ENCODE measurements around the gene PASD1.
A peak's percentile ranks its signal among the peaks of the same experiment; 100 is the strongest.
"Not testable (repeated sequence)": the region's sequence is repeated elsewhere in the genome, so short reads cannot be mapped to it uniquely, and the experiment has no call there.

PASD1 gene

DNA sequence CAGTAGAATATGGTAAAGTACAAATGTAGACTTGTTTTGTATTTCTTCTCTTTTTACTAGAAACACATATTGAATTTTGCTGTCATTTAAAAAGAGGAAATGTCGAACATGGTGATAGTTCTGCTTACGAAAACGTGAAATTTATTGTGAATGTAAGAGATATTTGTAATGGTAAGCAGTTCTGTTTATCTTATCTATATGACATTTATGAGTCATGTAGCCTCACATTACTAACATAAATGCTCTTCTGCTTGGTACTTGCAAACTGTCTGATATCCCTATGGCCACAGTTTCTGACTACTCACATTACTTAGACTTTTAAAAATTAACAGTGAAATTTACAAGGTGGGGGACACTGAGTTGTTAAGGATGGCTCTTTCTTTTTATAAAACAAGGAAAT lies 57.9 kb downstream of the PASD1 start:
- no peak for DNase-seq (ENCODE audit: extremely low read depth in 1 of 2, low read depth in 1 of 2)

GRCh38 chrX:151624677-151625076 lies 61.2 kb downstream of the PASD1 start:
- DNase-seq (ENCODE audit: extremely low read depth in 1 of 2, low read depth in 1 of 2) = no peak

DNA sequence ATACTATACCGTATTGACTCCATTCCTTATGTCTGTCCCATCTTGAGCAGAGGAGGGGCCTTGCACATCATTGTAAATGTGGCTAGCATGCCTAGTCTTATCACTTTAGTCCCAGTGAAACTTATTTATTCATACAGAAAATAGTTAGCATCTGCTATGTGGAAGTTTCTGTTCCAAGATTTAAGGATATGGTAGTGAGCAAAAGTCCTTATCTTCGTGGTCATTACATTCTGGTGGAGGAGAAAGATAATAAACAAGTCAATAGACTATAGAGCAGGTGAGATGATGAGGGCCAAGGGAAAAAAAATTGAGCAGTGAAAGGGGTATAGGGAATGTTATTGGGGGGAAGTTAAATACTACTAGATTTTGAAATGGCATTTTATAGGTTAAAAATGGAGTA lies 68.3 kb downstream of the PASD1 start:
- no peak for DNase-seq (ENCODE audit: extremely low read depth in 1 of 2, low read depth in 1 of 2)

GRCh38 chrX:151633157-151633556 lies 69.7 kb downstream of the PASD1 start:
- DNase-seq (ENCODE audit: extremely low read depth in 1 of 2, low read depth in 1 of 2) = no peak

DNA sequence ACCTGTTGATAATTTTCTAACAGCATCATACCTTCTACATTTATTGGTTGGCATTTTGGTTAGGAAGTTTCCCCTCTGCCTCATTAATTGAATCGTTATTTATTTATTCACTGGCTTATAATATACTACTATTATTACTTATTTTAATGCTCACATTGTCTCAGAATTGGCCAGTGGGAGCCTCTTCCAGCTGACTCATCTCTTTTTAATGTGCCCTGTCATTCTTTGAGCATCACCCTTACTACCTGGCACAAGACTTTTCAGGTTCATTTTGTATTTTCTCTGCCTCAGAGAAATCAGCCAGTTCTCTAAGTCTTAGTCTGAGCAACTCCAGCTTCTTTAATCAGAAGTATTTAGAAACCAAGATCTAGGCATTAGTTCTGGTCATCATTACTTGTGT lies 71.5 kb downstream of the PASD1 start:
- no peak for DNase-seq (ENCODE audit: extremely low read depth in 1 of 2, low read depth in 1 of 2)

DNA sequence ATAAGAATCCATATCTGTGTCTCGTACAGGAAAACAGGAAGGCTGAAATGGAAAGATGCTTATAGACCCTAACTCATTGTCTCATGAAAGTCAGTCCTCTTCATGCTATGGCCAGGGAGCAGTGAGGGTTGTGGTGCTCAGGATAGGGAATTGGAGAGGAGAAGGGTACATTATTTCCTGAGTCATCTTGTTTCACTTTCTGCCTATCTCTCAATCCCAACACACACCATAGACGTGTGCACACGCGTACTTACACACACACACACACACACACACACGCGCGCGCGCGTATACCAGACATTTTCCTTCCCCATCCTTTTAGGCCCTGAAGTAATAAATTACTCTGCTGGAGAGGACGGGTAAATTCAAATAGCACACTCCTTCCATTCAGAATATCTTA lies 78.1 kb downstream of the PASD1 start:
- no peak for DNase-seq (ENCODE audit: extremely low read depth in 1 of 2, low read depth in 1 of 2)

- no peak for DNase-seq (ENCODE audit: extremely low read depth in 1 of 2, low read depth in 1 of 2)
Observed at GRCh38 chrX:151675121-151675746, 111.8 kb downstream of the PASD1 start.

DNA sequence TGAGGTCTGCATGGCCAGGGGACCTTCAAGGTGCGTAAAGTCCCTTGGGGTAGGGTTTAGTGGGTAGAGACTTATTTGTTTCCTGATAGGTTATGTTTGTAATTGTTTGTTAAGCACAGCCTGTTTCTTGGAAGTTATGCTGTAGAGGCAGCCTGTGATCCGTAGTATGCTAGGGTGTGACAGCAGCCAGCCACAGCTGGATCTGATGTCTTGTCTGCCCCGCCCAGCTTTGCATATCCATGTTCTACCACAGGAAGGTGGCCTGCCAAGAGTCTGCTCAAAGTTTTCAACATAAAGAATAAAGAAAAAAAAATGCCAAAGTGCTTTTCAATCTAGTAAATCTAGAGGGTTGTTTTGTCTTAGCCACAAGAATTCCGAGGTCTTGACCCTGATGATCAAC lies 112.7 kb downstream of the PASD1 start:
- DNase-seq (ENCODE audit: extremely low read depth in 1 of 2, low read depth in 1 of 2) = no peak

GRCh38 chrX:151679798-151680402 lies 116.4 kb downstream of the PASD1 start:
- no peak for DNase-seq (ENCODE audit: extremely low read depth in 1 of 2, low read depth in 1 of 2)

- peak; percentile 4 to 14 for DNase-seq (ENCODE audit: extremely low read depth in 1 of 2, low read depth in 1 of 2)
Observed at GRCh38 chrX:151680805-151681204, 117.3 kb downstream of the PASD1 start.

DNA sequence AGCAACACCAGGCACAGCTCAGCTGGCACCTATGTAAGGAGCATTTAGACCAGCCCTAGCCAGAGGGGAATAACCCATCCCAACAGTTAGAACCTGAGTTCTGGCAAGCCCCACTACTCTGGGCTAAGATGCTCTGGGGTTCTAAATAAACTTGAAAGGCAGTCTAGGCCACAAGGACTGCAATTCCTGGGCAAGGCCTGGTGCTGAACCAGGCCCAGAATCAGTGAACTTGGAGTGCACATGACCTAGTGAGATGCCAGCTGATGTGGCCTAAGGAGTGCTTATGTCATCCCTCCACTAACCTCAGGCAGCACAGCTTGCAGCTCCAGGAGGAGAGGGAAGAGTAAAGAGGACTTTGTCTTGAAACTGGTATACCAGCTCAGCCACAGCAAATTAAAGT lies 124.2 kb downstream of the PASD1 start:
- DNase-seq (ENCODE audit: extremely low read depth in 1 of 2, low read depth in 1 of 2) = no peak

DNA sequence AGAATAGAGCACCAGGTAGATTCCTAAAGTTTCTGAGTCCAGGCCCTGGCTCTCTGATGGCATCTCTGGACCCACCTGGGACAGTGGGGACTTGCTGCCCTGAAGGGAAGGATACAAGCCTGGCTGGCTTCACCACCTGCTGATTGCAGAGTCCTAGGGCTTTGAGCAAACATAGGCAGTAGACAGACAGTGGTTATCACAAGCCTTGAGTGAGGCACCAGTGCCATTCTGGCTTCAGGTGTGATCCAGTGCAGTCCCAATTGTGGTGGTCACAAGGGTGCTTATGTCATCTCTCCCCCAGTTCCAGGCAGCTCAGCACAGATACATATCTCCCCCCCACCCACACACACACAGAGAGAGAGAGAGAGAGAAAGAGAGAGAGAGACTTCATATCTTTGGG lies 125.2 kb downstream of the PASD1 start:
- no peak for DNase-seq (ENCODE audit: extremely low read depth in 1 of 2, low read depth in 1 of 2)

DNA sequence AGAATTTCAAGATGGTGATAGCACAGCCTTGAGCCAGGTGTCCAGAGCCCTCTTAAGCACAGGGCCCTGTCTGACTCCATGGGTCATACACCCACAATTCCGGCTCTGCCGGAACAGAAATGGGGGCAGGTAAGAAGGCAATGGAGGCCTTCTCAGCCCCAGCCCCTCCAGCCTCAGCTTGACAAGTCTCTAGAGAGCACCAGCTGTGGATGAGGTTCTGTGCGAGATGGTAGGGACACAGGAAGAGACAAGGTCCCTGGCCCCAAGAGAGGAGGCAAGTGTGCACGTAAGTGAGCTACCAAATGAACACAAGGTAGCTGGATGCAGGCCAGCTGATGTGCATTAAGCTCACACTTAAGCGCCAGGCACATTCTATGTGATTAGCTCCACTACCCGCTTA lies 129.3 kb downstream of the PASD1 start:
- DNase-seq (ENCODE audit: extremely low read depth in 1 of 2, low read depth in 1 of 2) = no peak

- DNase-seq (ENCODE audit: extremely low read depth in 1 of 2, low read depth in 1 of 2) = no peak
Observed at GRCh38 chrX:151694121-151694520, 130.6 kb downstream of the PASD1 start.

DNA sequence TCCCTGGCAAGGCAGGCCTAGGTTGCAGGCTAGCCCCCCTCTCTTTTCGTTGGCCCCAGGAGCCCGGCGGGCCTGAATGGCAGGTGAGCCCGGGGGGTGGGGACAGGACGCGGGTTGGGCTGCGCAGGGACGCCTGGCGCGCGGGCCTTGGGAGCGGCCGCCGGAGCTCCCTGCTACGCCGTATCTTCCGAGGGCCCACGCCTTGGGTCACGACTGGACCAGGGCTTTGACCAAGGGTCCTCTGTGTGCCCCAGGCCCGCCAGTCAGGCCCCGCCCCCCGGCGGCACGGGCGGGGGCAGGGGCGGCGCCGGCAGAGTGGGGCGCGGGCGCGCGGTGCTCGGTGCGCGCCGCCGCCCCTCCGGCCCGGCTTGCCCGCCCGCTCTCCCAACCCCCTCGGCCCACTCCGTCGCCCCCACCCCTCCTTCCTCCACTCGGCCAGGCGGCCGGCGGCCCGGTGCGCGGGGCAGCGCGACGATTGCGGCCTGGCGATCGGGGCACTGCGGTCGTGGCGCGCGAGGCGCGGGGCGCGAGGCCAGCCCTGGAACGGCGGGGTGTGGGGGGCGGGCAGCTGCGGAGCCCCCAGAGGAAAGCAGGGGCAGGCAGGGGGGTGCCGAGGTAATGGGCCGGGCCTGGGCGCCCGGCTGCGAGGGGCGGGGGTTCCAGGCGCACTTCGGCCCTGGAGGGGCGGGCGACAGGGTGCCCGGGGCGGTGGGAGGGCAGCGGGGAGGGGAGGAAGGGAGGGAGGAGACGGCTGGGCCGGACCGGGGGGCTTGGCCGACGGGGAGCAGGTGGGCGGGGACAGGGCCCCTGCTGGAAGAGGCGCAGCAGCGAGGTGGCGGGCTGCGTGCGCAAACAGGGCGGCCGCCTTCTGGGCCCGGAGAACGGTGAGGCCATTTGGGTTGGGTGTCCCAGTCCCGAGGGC lies 131.4 kb downstream of the PASD1 start, which contains the start of gene PRRG3:
TSS of gene PRRG3 (plus strand) at position 798 of the 922 bp plus-strand sequence. CDS start 3,357 bp downstream, outside the sequence.
- no peak for DNase-seq (ENCODE audit: extremely low read depth in 1 of 2, low read depth in 1 of 2)

DNA sequence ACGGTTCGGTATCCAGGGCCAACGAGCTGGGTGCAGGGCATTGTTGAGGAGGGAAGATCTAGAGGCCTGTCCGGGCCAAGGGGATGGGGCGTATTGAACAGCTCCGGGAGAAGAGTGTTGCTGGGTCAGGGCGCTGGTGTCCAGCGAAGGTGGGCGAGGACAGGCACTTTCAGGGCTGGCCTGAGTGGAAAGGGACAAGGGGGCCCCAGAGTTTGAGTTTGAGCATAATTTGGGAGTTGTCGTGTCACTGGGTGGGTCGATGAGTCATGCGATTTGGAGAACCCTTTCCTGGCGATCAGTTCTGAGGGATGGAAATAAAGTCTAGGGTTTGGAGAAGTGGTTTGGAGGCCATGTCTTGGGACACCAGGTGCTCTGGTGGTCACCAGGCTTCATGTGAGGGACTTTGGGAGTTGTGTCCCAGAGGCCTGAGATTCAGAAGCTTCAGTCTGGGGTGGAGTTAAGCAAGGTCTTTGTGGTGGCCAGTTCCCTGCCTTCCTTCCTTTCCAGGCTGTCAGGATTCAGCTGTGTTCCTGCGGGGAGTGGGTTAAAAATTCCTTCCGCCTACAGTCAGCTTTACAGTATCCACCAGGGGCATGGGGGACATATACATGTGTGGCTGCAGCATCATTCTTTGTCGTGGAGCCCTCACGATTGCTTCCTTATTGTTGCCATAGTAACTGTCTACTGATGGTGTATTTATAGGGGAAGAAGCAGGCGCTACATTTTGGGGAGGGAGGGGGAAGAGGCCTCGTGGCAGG lies 132.3 kb downstream of the PASD1 start:
- no peak for DNase-seq (ENCODE audit: extremely low read depth in 1 of 2, low read depth in 1 of 2)

GRCh38 chrX:151697082-151697481 lies 133.6 kb downstream of the PASD1 start:
- DNase-seq (ENCODE audit: extremely low read depth in 1 of 2, low read depth in 1 of 2) = not testable (repeated sequence)

GRCh38 chrX:151697522-151697921 lies 134.0 kb downstream of the PASD1 start:
- no peak for DNase-seq (ENCODE audit: extremely low read depth in 1 of 2, low read depth in 1 of 2)

DNA sequence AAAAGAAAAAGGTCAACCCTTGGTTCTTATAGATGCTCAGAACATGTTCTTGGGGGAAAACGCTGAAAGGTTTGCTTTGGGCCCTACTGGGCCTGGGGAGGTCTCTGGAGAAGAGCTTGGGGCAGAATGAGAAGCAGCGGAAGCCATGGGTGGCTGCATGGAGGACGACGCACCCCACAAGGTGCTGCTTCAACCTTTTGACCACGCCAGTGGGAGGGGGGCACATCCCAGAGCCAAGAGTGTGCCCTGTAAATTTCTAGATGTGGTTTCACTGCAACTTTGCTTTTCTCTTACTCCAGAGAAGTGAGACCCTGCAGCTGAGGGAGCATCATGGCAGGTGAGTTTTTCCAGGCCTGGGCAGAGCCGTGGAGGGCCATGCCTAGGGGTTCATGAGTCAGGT lies 135.0 kb downstream of the PASD1 start:
- no peak for DNase-seq (ENCODE audit: extremely low read depth in 1 of 2, low read depth in 1 of 2)

GRCh38 chrX:151699746-151700145 lies 136.3 kb downstream of the PASD1 start:
- DNase-seq (ENCODE audit: extremely low read depth in 1 of 2, low read depth in 1 of 2) = no peak

GRCh38 chrX:151700581-151700980 lies 137.1 kb downstream of the PASD1 start:
- DNase-seq (ENCODE audit: extremely low read depth in 1 of 2, low read depth in 1 of 2) = no peak
